Rectal smooth muscle tissue (tissue), 1 donor: ENCODE data around the gene TBC1D26.
"Not testable (repeated sequence)": the region's sequence is repeated elsewhere in the genome, so short reads cannot be mapped to it uniquely, and the experiment has no call there.

ENCODE experiments used
- H3K27ac ChIP-seq: one replicate; pipeline ENCODE4 v1.7.0; 2013; ENCODE audit warnings: low read depth, low read length, inconsistent platforms
- H3K27me3 ChIP-seq: one replicate; pipeline ENCODE4 v1.7.0; 2013; ENCODE audit warnings: low read length; ENCODE audit not compliant: control insufficient read depth, insufficient read depth
- H3K36me3 ChIP-seq: one replicate; pipeline ENCODE4 v1.7.0; 2013; ENCODE audit warnings: low read length; ENCODE audit not compliant: control insufficient read depth, insufficient read depth
- H3K4me1 ChIP-seq: one replicate; pipeline ENCODE4 v1.7.0; 2013; ENCODE audit warnings: low read length; ENCODE audit not compliant: control insufficient read depth, insufficient read depth
- H3K4me3 ChIP-seq: one replicate; pipeline ENCODE4 v1.7.0; 2013; ENCODE audit warnings: low read length
- H3K9ac ChIP-seq: one replicate; pipeline ENCODE4 v1.7.0; 2013; ENCODE audit warnings: low read length

Gene TBC1D26

DNA sequence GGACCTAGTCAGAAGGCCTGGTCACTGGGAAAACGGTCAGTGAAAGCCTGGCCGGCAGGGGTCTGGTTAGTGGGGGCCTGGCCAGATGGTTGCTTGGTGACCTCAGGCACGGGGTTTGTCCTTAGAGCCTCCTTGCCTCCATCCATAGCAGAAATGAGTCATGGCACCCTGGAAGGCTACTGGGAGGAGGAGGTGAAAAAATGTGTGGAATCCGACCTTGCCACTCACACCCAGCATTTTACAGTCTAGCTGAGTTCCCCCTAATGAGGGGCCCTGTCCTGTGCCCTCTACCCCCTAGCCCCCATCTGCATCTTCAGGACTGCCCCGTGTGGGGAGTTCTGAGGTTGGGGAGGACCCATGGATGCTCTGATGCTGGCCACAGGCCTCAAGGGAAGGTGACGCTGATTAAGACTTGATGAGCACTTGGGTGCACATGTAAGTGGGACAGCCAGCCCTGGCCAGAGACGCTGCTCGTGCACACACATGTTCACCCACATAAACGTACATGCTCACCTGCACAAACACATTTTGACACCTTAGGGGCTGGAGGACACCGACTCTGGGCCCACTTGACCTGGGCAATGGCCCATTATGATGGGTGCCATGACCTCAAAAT lies 1.2 kb downstream of the TBC1D26 start:
- not testable (repeated sequence) for H3K27me3 ChIP-seq, H3K4me1 ChIP-seq, H3K36me3 ChIP-seq, H3K9ac ChIP-seq, H3K27ac ChIP-seq, H3K4me3 ChIP-seq

GRCh38 chr17:15736578-15736977 lies 4.5 kb downstream of the TBC1D26 start:
- H3K27me3 ChIP-seq, H3K9ac ChIP-seq, H3K4me1 ChIP-seq, H3K27ac ChIP-seq, H3K4me3 ChIP-seq, H3K36me3 ChIP-seq: not testable (repeated sequence)

DNA sequence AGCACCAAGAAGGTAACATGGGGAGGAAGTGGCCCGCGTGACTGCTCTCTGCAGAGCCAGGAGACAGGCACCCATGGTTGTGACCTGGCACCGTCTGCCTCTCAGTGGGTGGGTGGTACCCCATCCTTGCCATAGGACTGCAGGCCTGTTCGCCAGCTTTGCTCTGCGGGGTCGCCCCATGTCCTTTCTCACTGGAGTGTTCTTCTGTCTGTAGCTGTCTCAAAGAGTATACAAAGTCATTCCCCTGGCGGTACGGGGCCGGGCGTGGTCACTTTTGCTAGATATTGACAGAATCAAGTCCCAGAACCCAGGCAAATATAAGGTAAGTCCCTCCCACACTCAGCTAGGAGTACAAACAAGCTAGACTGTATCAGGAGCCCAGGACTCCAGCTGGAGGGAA lies 6.0 kb downstream of the TBC1D26 start:
- H3K4me3 ChIP-seq: no peak overlapping the region
- H3K4me1 ChIP-seq: no peaks in the 10 kb centered on the region
- H3K9ac ChIP-seq: no peak overlapping the region
- no peak overlapping the region for H3K27ac ChIP-seq
- no peaks in the 10 kb centered on the region for H3K27me3 ChIP-seq
- no peaks in the 10 kb centered on the region for H3K36me3 ChIP-seq

- not testable (repeated sequence) for H3K36me3 ChIP-seq, H3K4me1 ChIP-seq, H3K9ac ChIP-seq, H3K27ac ChIP-seq, H3K27me3 ChIP-seq, H3K4me3 ChIP-seq
Measured at GRCh38 chr17:15739259-15739658, 7.2 kb downstream of the TBC1D26 start.

- H3K27me3 ChIP-seq, H3K4me3 ChIP-seq, H3K27ac ChIP-seq, H3K9ac ChIP-seq, H3K4me1 ChIP-seq, H3K36me3 ChIP-seq: not testable (repeated sequence)
Measured at GRCh38 chr17:15740041-15740440, 8.0 kb downstream of the TBC1D26 start.

- Histone ChIP-seq H3K27me3 (no peaks in the 10 kb centered on the region), H3K4me1 (no peaks in the 10 kb centered on the region), H3K4me3 (no peak overlapping the region), H3K9ac (no peak overlapping the region), H3K27ac (no peak overlapping the region), H3K36me3 (no peaks in the 10 kb centered on the region)
Measured at GRCh38 chr17:15740570-15741120, 8.6 kb downstream of the TBC1D26 start.

- Histone ChIP-seq H3K27ac (no peak overlapping the region), H3K4me1 (no peaks in the 10 kb centered on the region), H3K4me3 (no peak overlapping the region)
Measured at GRCh38 chr17:15741624-15742023, 9.5 kb downstream of the TBC1D26 start.

DNA sequence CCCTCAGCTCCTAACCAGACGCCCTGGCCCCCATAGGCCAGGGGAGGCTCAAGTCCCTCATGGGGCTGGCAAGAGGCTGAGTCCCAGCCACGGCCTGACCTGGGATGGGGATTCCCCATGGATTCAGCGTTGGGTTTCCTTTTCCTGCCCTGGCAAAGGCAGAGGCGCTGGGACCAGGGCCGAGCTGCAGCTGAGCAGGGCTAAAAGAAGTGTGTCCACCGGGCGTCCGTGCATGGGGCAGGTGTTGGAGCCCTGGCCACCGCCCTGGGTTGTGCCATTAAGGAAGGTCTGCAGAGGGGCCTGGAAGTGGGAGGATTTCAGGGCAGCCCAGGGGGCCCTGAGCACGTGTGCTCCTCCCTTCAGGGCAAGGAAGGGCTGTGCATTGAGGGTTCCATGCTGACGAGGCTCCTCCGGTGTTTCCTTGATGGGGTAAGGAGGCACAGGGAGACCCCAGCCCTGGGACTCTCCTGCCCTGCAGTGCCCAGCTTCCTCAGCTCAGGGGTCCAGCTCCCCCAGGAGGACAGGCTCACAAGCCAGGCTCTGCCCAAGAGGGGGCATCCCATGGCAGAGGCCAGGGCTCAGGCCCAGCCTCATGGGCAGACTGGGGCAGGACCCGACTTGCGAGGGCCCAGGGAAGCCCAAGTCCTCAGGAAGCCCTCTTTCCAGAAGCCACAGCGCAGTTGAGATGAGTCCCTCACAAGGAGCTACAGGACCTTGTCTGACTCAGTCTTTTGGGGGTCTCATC lies 10.1 kb downstream of the TBC1D26 start:
- Histone ChIP-seq H3K9ac (no peak overlapping the region), H3K36me3 (no peaks in the 10 kb centered on the region), H3K4me1 (no peaks in the 10 kb centered on the region), H3K4me3 (no peak overlapping the region), H3K27me3 (no peaks in the 10 kb centered on the region), H3K27ac (no peak overlapping the region)

More at GRCh38 chr17:15741624-15742023, 9.5 kb downstream of the TBC1D26 start:
- H3K9ac ChIP-seq: no peak overlapping the region
- no peaks in the 10 kb centered on the region for H3K36me3 ChIP-seq
- H3K27me3 ChIP-seq: no peaks in the 10 kb centered on the region

DNA sequence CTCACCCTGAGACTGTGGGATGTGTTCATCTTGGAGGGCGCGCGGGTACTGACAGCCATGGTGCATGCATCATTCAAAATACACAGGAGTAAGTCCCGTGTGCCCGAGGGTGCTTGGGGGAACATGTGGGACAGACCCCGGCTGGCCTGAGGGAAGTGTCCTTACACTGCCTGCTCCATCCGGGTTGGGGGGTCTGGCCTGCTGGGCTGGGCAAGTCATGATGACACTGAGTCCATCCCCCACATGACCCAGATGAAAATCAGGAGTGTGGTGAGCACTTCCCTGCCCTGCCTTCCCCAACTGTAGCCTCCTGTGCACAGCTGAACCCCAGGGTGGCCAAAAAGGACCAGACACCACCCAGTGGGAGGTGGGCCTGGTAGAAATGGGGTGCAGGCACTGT lies 10.8 kb downstream of the TBC1D26 start:
- no peaks in the 10 kb centered on the region for H3K27me3 ChIP-seq
- no peaks in the 10 kb centered on the region for H3K36me3 ChIP-seq
- H3K27ac ChIP-seq: no peak overlapping the region
- no peaks in the 10 kb centered on the region for H3K4me1 ChIP-seq
- no peak overlapping the region for H3K4me3 ChIP-seq
- H3K9ac ChIP-seq: no peak overlapping the region

DNA sequence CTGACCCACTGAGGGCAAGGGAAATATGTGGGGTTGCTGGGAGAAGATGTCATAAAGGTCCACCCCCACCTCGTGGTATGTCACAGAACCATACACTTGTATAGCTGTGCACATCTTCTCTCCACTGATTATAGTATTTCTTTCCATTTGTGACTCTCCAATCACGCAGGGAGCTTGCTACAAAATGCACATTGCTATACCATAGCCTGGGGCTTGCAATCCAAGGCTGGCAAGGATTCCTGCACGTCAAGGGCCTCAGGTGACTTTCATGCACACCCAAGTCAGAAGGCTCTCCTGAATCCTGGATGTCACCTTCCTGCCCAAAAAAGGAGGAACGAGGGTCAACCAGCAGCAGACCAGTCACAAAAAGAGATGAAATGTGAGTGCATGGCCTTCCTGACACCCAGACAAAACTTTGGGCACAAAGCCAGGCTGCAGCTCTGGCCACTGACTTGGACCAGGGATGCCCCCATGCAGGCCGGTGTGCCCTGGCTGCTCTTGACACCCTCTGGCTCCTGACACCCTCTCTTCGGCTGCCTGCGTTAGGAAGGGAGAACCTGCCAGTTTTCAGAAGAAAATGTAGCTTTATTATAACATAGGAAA lies 12.1 kb downstream of the TBC1D26 start:
- no peaks in the 10 kb centered on the region for H3K4me1 ChIP-seq
- no peaks in the 10 kb centered on the region for H3K27me3 ChIP-seq
- no peak overlapping the region for H3K4me3 ChIP-seq
- H3K27ac ChIP-seq: no peak overlapping the region
- no peak overlapping the region for H3K9ac ChIP-seq
- no peaks in the 10 kb centered on the region for H3K36me3 ChIP-seq

- no peak overlapping the region for H3K4me3 ChIP-seq
- H3K27me3 ChIP-seq: no peaks in the 10 kb centered on the region
- H3K4me1 ChIP-seq: no peaks in the 10 kb centered on the region
- no peaks in the 10 kb centered on the region for H3K36me3 ChIP-seq
- H3K27ac ChIP-seq: no peak overlapping the region
- H3K9ac ChIP-seq: no peak overlapping the region
Measured at GRCh38 chr17:15744885-15745284, 12.8 kb downstream of the TBC1D26 start.

GRCh38 chr17:15749403-15749802 lies 17.3 kb downstream of the TBC1D26 start:
- not testable (repeated sequence) for H3K36me3 ChIP-seq, H3K4me1 ChIP-seq, H3K27ac ChIP-seq

More at GRCh38 chr17:15749403-15749802, 17.3 kb downstream of the TBC1D26 start:
- H3K9ac ChIP-seq, H3K4me3 ChIP-seq, H3K27me3 ChIP-seq: not testable (repeated sequence)
